Measurements from ENCODE around the gene HINFP. TPM values are rescaled to one million over a fixed set of nuclear protein-coding genes. Genes with fewer than 3 reads are reported as not detected.

HINFP gene
- polyA plus RNA-seq, 1 donor from 2014 or later: 50.0 TPM

DNA sequence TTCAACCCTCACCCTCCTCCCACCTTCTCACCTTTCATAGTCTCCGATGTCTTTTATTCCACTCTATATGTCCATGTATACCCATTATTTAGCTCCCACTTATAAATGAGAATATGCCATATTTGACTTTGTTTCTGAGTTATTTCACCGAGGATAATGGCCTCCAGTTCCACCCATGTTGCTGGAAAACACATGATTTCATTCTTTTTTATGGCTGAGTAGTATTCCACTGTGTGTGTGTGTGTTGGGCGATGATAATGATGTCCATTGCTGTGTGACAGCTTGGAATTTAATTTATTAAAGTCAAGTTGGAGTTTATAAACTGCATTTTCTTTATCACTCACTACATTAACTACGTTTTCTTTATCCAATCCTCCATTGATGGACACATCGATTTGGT is 3.2 kb upstream of the HINFP start:
- TF ChIP-seq SMC3 (conservative IDR thresholded peaks at IDR 0.05; ENCODE audit: poor library complexity) (no peak), TAF1 (IDR thresholded peaks at IDR 0.05; ENCODE audit: low read depth) (no peak), EP300 (conservative IDR thresholded peaks at IDR 0.05; ENCODE audit: poor library complexity, severe bottlenecking) (no peak), EZH2 (IDR thresholded peaks at IDR 0.05; ENCODE audit: borderline replicate concordance, insufficient read depth, low read length, poor library complexity, severe bottlenecking) (no peak), POLR2AphosphoS5 (IDR thresholded peaks at IDR 0.05) (no peak), MXI1 (conservative IDR thresholded peaks at IDR 0.05; ENCODE audit: poor library complexity, severe bottlenecking) (no peak), RAD21 (conservative IDR thresholded peaks at IDR 0.05) (no peak)
- TF ChIP-seq, protein P1, sequence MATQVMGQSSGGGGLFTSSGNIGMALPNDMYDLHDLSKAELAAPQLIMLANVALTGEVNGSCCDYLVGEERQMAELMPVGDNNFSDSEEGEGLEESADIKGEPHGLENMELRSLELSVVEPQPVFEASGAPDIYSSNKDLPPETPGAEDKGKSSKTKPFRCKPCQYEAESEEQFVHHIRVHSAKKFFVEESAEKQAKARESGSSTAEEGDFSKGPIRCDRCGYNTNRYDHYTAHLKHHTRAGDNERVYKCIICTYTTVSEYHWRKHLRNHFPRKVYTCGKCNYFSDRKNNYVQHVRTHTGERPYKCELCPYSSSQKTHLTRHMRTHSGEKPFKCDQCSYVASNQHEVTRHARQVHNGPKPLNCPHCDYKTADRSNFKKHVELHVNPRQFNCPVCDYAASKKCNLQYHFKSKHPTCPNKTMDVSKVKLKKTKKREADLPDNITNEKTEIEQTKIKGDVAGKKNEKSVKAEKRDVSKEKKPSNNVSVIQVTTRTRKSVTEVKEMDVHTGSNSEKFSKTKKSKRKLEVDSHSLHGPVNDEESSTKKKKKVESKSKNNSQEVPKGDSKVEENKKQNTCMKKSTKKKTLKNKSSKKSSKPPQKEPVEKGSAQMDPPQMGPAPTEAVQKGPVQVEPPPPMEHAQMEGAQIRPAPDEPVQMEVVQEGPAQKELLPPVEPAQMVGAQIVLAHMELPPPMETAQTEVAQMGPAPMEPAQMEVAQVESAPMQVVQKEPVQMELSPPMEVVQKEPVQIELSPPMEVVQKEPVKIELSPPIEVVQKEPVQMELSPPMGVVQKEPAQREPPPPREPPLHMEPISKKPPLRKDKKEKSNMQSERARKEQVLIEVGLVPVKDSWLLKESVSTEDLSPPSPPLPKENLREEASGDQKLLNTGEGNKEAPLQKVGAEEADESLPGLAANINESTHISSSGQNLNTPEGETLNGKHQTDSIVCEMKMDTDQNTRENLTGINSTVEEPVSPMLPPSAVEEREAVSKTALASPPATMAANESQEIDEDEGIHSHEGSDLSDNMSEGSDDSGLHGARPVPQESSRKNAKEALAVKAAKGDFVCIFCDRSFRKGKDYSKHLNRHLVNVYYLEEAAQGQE (IDR thresholded peaks at IDR 0.05; ENCODE audit: borderline replicate concordance): no peak
- TF ChIP-seq, protein P2, sequence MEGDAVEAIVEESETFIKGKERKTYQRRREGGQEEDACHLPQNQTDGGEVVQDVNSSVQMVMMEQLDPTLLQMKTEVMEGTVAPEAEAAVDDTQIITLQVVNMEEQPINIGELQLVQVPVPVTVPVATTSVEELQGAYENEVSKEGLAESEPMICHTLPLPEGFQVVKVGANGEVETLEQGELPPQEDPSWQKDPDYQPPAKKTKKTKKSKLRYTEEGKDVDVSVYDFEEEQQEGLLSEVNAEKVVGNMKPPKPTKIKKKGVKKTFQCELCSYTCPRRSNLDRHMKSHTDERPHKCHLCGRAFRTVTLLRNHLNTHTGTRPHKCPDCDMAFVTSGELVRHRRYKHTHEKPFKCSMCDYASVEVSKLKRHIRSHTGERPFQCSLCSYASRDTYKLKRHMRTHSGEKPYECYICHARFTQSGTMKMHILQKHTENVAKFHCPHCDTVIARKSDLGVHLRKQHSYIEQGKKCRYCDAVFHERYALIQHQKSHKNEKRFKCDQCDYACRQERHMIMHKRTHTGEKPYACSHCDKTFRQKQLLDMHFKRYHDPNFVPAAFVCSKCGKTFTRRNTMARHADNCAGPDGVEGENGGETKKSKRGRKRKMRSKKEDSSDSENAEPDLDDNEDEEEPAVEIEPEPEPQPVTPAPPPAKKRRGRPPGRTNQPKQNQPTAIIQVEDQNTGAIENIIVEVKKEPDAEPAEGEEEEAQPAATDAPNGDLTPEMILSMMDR (IDR thresholded peaks at IDR 0.05; ENCODE audit: poor library complexity, severe bottlenecking): no peak
- Histone ChIP-seq H3K4me2 (ENCODE audit: low read length) (no peak overlapping the region), H3K79me2 (replicated peaks; ENCODE audit: insufficient read depth, low read length) (peaks cover 15% of the 10 kb centered on the region), H3K9me2 (ENCODE audit: insufficient read depth, low read length) (no peaks in the 10 kb centered on the region), H3K27me3 (ENCODE audit: insufficient read depth, low read depth, low read length) (no peaks in the 10 kb centered on the region), H4K20me1 (ENCODE audit: insufficient read depth) (no peaks in the 10 kb centered on the region), H2AFZ (ENCODE audit: low read depth, low read length) (no peak overlapping the region), H3K36me3 (ENCODE audit: insufficient read depth, low read length) (no peaks in the 10 kb centered on the region), H3K9me3 (ENCODE audit: low read length) (no peaks in the 10 kb centered on the region), H3K9ac (ENCODE audit: low read length) (no peak overlapping the region), H3F3A (ENCODE audit: insufficient read depth, low read length, poor library complexity, severe bottlenecking) (no peaks in the 10 kb centered on the region), H3K4me3 (ENCODE audit: low read length) (no peak overlapping the region), H3K27ac (ENCODE audit: low read length) (no peak overlapping the region)

DNA sequence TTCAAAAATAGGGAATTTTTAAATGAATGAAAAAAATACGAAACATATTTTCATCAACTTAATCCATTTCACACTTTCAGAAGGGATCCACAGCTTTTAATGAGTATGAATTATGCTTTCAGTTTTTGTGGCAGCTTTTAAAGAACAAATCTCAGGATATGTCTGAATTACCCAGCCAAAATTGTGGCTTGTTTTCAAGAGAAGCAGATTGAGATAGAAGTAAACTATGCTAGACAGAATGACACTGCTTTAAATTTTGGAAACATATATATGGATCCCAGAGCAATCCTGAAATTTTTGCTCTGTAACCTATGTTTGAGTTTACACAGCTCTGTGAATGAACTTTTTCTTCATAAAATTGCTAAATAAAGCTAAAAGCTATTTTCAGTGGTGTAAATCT is 2.4 kb upstream of the HINFP start:
- Histone ChIP-seq H3K79me2 (replicated peaks; ENCODE audit: insufficient read depth, low read length) (peaks cover 17% of the 10 kb centered on the region), H3K9me2 (ENCODE audit: insufficient read depth, low read length) (no peaks in the 10 kb centered on the region), H4K20me1 (ENCODE audit: insufficient read depth) (no peaks in the 10 kb centered on the region), H3K4me2 (ENCODE audit: low read length) (no peak overlapping the region), H2AFZ (ENCODE audit: low read depth, low read length) (no peak overlapping the region), H3K9me3 (ENCODE audit: low read length) (no peaks in the 10 kb centered on the region), H3F3A (ENCODE audit: insufficient read depth, low read length, poor library complexity, severe bottlenecking) (no peaks in the 10 kb centered on the region), H3K27ac (ENCODE audit: low read length) (no peak overlapping the region), H3K27me3 (ENCODE audit: insufficient read depth, low read depth, low read length) (no peaks in the 10 kb centered on the region), H3K4me3 (ENCODE audit: low read length) (no peak overlapping the region), H3K9ac (ENCODE audit: low read length) (no peak overlapping the region), H3K36me3 (ENCODE audit: insufficient read depth, low read length) (no peaks in the 10 kb centered on the region)
- TF ChIP-seq EZH2 (IDR thresholded peaks at IDR 0.05; ENCODE audit: borderline replicate concordance, insufficient read depth, low read length, poor library complexity, severe bottlenecking): no peak
- no peak for TF ChIP-seq MXI1 (conservative IDR thresholded peaks at IDR 0.05; ENCODE audit: poor library complexity, severe bottlenecking)
- no peak for TF ChIP-seq RAD21 (conservative IDR thresholded peaks at IDR 0.05)
- no peak for TF ChIP-seq EP300 (conservative IDR thresholded peaks at IDR 0.05; ENCODE audit: poor library complexity, severe bottlenecking)
- no peak for TF ChIP-seq SMC3 (conservative IDR thresholded peaks at IDR 0.05; ENCODE audit: poor library complexity)
- no peak for TF ChIP-seq POLR2AphosphoS5 (IDR thresholded peaks at IDR 0.05)
- no peak for TF ChIP-seq TAF1 (IDR thresholded peaks at IDR 0.05; ENCODE audit: low read depth)
- TF ChIP-seq, protein P2 (IDR thresholded peaks at IDR 0.05; ENCODE audit: poor library complexity, severe bottlenecking): no peak
- TF ChIP-seq, protein P1 (IDR thresholded peaks at IDR 0.05; ENCODE audit: borderline replicate concordance): no peak
